ENCODE results near the gene LNP1.

The LNP1 gene

GRCh38 chr3:100407977-100408532 lies 6.7 kb downstream of the LNP1 start:
- no peak overlapping the region for H3K4me3 ChIP-seq (ENCODE audit: low read depth, low read length)
- TF ChIP-seq CTCF (IDR thresholded peaks at IDR 0.05; ENCODE audit: borderline replicate concordance, insufficient read depth, low read depth, low read length) = no peak

GRCh38 chr3:100411091-100411982 lies 10.0 kb downstream of the LNP1 start:
- no peak for TF ChIP-seq CTCF (IDR thresholded peaks at IDR 0.05; ENCODE audit: borderline replicate concordance, insufficient read depth, low read depth, low read length)
- H3K4me3 ChIP-seq (ENCODE audit: low read depth, low read length) = no peak overlapping the region

GRCh38 chr3:100412912-100413590 lies 11.7 kb downstream of the LNP1 start:
- no peak overlapping the region for H3K4me3 ChIP-seq (ENCODE audit: low read depth, low read length)
- no peak for TF ChIP-seq CTCF (IDR thresholded peaks at IDR 0.05; ENCODE audit: borderline replicate concordance, insufficient read depth, low read depth, low read length)

- no peak overlapping the region for H3K4me3 ChIP-seq (ENCODE audit: low read depth, low read length)
- TF ChIP-seq CTCF (IDR thresholded peaks at IDR 0.05; ENCODE audit: borderline replicate concordance, insufficient read depth, low read depth, low read length) = no peak
Observed at GRCh38 chr3:100413613-100414012, 12.3 kb downstream of the LNP1 start.

GRCh38 chr3:100416176-100416575 lies 14.8 kb downstream of the LNP1 start:
- no peak for TF ChIP-seq CTCF (IDR thresholded peaks at IDR 0.05; ENCODE audit: borderline replicate concordance, insufficient read depth, low read depth, low read length)

GRCh38 chr3:100416863-100417262 lies 15.5 kb downstream of the LNP1 start:
- TF ChIP-seq CTCF (IDR thresholded peaks at IDR 0.05; ENCODE audit: borderline replicate concordance, insufficient read depth, low read depth, low read length) = no peak
- H3K4me3 ChIP-seq (ENCODE audit: low read depth, low read length) = no peak overlapping the region

More at GRCh38 chr3:100416176-100416575, 14.8 kb downstream of the LNP1 start:
- H3K4me3 ChIP-seq (ENCODE audit: low read depth, low read length) = no peak overlapping the region

Measured in GM12875 (cell line).